ENCODE results near the gene PTX4. TPM values are rescaled to one million over a fixed set of nuclear protein-coding genes. Genes with fewer than 3 reads are reported as not detected.
A peak's percentile ranks its signal among the peaks of the same experiment; 100 is the strongest.

Gene PTX4
- total RNA-seq, 4 donors from 2014 or later = not detected

DNA sequence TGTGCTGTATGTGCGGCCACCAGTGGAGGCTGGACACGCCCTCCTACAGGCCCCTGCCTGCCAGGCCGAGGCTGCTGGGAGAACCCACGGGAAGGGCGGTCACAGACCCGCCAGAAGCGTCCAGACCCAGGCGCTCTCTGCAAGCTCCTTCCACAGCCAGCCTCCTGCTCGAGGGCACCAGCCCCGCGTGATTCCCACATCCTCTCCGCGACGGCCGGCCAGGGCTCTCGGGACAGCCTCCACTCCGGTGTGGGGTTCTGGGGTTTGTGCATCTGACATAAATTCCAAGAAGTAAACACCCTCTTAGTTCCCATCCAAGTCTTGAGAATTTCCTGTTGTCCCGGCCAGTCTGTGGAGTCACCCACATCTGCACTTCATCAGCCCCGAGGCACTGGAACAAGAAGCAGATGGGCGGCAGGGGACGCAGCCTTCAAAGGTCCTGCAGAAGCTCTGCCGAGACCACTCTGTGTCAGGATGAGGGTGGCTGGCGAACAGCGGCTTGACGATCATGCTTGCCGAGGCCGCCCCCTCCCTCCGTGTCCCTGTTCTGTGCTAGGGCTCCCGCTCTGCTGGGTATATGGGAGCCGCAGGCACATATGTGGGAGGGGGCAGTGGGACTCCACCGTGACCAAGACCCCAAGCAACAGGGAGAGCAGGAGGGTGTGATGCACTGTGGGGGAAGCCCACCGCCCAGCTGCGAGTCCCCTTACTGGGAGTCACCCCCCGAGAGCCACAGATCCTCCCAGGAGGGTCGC, 42.3 kb upstream of the PTX4 start:
- H3K4me3 ChIP-seq = peak overlapping the region in 3 of 4 donors; percentile 54 to 73 (median 65)
- TF ChIP-seq, protein P1, sequence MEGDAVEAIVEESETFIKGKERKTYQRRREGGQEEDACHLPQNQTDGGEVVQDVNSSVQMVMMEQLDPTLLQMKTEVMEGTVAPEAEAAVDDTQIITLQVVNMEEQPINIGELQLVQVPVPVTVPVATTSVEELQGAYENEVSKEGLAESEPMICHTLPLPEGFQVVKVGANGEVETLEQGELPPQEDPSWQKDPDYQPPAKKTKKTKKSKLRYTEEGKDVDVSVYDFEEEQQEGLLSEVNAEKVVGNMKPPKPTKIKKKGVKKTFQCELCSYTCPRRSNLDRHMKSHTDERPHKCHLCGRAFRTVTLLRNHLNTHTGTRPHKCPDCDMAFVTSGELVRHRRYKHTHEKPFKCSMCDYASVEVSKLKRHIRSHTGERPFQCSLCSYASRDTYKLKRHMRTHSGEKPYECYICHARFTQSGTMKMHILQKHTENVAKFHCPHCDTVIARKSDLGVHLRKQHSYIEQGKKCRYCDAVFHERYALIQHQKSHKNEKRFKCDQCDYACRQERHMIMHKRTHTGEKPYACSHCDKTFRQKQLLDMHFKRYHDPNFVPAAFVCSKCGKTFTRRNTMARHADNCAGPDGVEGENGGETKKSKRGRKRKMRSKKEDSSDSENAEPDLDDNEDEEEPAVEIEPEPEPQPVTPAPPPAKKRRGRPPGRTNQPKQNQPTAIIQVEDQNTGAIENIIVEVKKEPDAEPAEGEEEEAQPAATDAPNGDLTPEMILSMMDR (IDR thresholded peaks at IDR 0.05) = no peak
- TF ChIP-seq POLR2A (IDR thresholded peaks at IDR 0.05) = peak in 2 of 4 donors; percentile 17 to 20
- no peaks in the 10 kb centered on the region for H3K27me3 ChIP-seq
- H3K4me1 ChIP-seq = peaks cover 40 to 76% (median 42%) of the 10 kb centered on the region in 3 donors
- DNase-seq = no peak
- H3K27ac ChIP-seq = peak overlapping the region; percentile 81 to 92 (median 88)
- intact Hi-C loops (cut with DNase I) = no loop called here
- H3K9me3 ChIP-seq = no peaks in the 10 kb centered on the region
- no peaks in the 10 kb centered on the region for H3K36me3 ChIP-seq
- 62 to 79% methylated on average over 9 to 21 of the region's 35 CpGs for WGBS, 2 donors

DNA sequence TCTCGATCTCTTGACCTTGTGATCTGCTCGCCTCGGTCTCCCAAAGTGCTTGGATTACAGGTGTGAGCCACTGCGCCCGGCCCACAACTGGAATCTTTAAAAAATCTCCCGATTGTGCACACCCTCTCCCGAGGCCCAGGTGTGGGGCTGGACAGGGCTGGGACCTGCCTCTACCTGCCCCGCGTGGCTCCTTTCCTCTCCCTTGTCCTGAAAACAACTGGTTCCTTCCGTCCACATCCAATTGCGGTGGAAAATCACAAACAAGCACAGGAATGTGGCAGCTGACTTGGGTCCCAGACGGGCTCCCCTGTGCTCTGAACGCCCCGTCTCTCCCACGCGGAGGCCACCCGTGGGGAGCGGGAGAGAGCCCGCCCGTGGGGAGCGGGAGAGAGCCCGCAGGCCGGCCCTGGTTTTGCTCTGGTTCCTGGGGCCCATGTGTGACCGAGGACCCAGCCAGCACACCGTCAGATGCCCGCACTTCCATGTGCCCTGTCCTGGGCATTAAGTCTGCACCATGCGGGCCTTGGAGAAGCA, 41.7 kb upstream of the PTX4 start:
- no peaks in the 10 kb centered on the region for H3K27me3 ChIP-seq
- no peaks in the 10 kb centered on the region for H3K36me3 ChIP-seq
- peaks cover 38 to 78% (median 42%) of the 10 kb centered on the region in 3 donors for H3K4me1 ChIP-seq
- H3K9me3 ChIP-seq = no peaks in the 10 kb centered on the region
- TF ChIP-seq, protein P1 (IDR thresholded peaks at IDR 0.05) = no peak
- TF ChIP-seq POLR2A (IDR thresholded peaks at IDR 0.05) = no peak
- H3K27ac ChIP-seq = peak overlapping the region; percentile 81 to 92 (median 88)
- no peak for DNase-seq
- intact Hi-C loops (cut with DNase I) = no loop called here
- WGBS, 2 donors = 35 to 72% methylated on average over 4 to 5 of the region's 27 CpGs
- peak overlapping the region in 3 of 4 donors; percentile 17 to 73 (median 54) for H3K4me3 ChIP-seq

GRCh38 chr16:1528921-1529537, 40.3 kb upstream of the PTX4 start:
- DNase-seq = no peak
- Histone ChIP-seq H3K27ac (no peak overlapping the region), H3K4me3 (no peak overlapping the region), H3K36me3 (peaks cover 0 to 14% (median 0%) of the 10 kb centered on the region in 3 donors), H3K27me3 (no peaks in the 10 kb centered on the region), H3K4me1 (peaks cover 38 to 78% (median 42%) of the 10 kb centered on the region in 3 donors), H3K9me3 (no peaks in the 10 kb centered on the region)
- intact Hi-C loops (cut with DNase I) = no loop called here
- 98 to 100% methylated on average over 4 to 8 of the region's 29 CpGs for WGBS, 2 donors
- TF ChIP-seq POLR2A (IDR thresholded peaks at IDR 0.05) = no peak
- TF ChIP-seq, protein P1 (IDR thresholded peaks at IDR 0.05) = no peak

GRCh38 chr16:1527836-1528811, 39.4 kb upstream of the PTX4 start:
- no peak overlapping the region for H3K4me3 ChIP-seq
- H3K36me3 ChIP-seq = peaks cover 0 to 23% (median 0%) of the 10 kb centered on the region in 3 donors
- no peak overlapping the region for H3K27ac ChIP-seq
- H3K27me3 ChIP-seq = no peaks in the 10 kb centered on the region
- peaks cover 38 to 75% (median 42%) of the 10 kb centered on the region in 3 donors for H3K4me1 ChIP-seq
- no peaks in the 10 kb centered on the region for H3K9me3 ChIP-seq
- DNase-seq = no peak
- WGBS, 2 donors = 80 to 87% methylated on average over 19 to 26 of the region's 42 CpGs
- intact Hi-C loops (cut with DNase I) = no loop called here
- TF ChIP-seq POLR2A (IDR thresholded peaks at IDR 0.05) = no peak
- TF ChIP-seq, protein P1 (IDR thresholded peaks at IDR 0.05) = no peak

Data from esophagus squamous epithelium (tissue), 5 donors.